Right renal cortex interstitium (tissue), 3 donors: Measurements from ENCODE around the gene ZZZ3. TPM values are rescaled to one million over a fixed set of nuclear protein-coding genes. Genes with fewer than 3 reads are reported as not detected.

ENCODE experiments used
- polyA plus RNA-seq, 3 donors: library from polyadenylated mRNA; unstranded; fragments of 120-200 nt; gene quantifications; one replicate each; pipeline ENCODE4 v1.2.1, GENCODE V29; 2013; ENCODE audit not compliant: insufficient read length in 3 of 3

The ZZZ3 gene
- polyA plus RNA-seq, 3 donors: 64.2 to 72.9 (median 68.4) TPM

Other genes starting within 250 kb of the ZZZ3 start
- gene USP33, start 77.2 kb upstream of the ZZZ3 start, polyA plus RNA-seq: 10 to 100 TPM; 82.1 to 90.0 (median 84.7) TPM
- gene MIGA1, start 97.0 kb upstream of the ZZZ3 start, polyA plus RNA-seq: 10 to 100 TPM; 19.2 to 21.3 (median 19.5) TPM
- gene NEXN, start 206.0 kb upstream of the ZZZ3 start, polyA plus RNA-seq: 10 to 100 TPM; 12.6 to 15.4 (median 12.9) TPM